B cell (primary cell): ENCODE data around the gene NAXD. TPM values are rescaled to one million over a fixed set of nuclear protein-coding genes. Genes with fewer than 3 reads are reported as not detected.

Source experiments
- ATAC-seq: fragments of 200-7000 bp; cut with Tn5 transposase; one replicate; pipeline ENCODE4 v1.10.0; 2021; ENCODE audit warnings: low read depth, mild to moderate bottlenecking, moderate number of reproducible peaks, moderate library complexity
- CTCF ChIA-PET: fragments of 350-600 bp; sonication (Branson Sonifier 250); formaldehyde crosslinking; loops from one replicate; lab custom pipeline; 2021; ENCODE audit warnings: antibody characterized with exemption, inconsistent platforms; lab: Charles Lee
- POLR2A ChIA-PET: fragments of 350-600 bp; sonication (Branson Sonifier 250); formaldehyde crosslinking; loops from one replicate; lab custom pipeline; 2021; ENCODE audit warnings: antibody characterized with exemption; lab: Charles Lee
- DNase-seq: peaks from one replicate; pipeline ENCODE4 v3.0.0; 2013
- H2AFZ ChIP-seq: 2 replicates; pipeline ENCODE4 v1.6.1; 2012; ENCODE audit warnings: mild to moderate bottlenecking, low read depth, low read length; ENCODE audit not compliant: insufficient read depth, poor library complexity, severe bottlenecking
- H3K27ac ChIP-seq, 2 donors: 1 replicate in 1 of 2; 2 replicates in 1 of 2; pipeline ENCODE4 v1.5.1; 2012 to 2013; ENCODE audit warnings: low read length in 2 of 2, mild to moderate bottlenecking in 2 of 2, moderate library complexity in 1 of 2
- H3K27me3 ChIP-seq, 4 experiments: fragments of 200-600 bp in 1 of 4; sonication (generic) in 1 of 4; replicated peaks in 1 of 4; 1 replicate in 2 of 4; 2 replicates in 2 of 4; pipeline versions ENCODE4 v1.6.1 to v1.7.0; 2013 to 2016; ENCODE audit warnings: low read length in 3 of 4, mild to moderate bottlenecking in 2 of 4, mixed read lengths in 1 of 4, moderate library complexity in 1 of 4; ENCODE audit not compliant: insufficient read depth in 4 of 4, control insufficient read depth in 3 of 4; ENCODE audit errors: control extremely low read depth in 1 of 4
- H3K36me3 ChIP-seq, 2 experiments: replicated peaks in 1 of 2; 1 replicate in 1 of 2; 2 replicates in 1 of 2; pipeline versions ENCODE4 v1.6.1 to v1.7.1; 2013; ENCODE audit warnings: low read length in 1 of 2; ENCODE audit not compliant: insufficient read depth in 2 of 2, control insufficient read depth in 1 of 2; ENCODE audit errors: control extremely low read depth in 1 of 2, extremely low read depth in 1 of 2
- H3K4me1 ChIP-seq, 2 donors: fragments of 200-600 bp in 1 of 2; sonication (generic) in 1 of 2; 1 replicate in 1 of 2; 2 replicates in 1 of 2; pipeline versions ENCODE4 v1.5.1 to v1.6.1; 2013 to 2017; ENCODE audit warnings: low read length in 2 of 2; ENCODE audit not compliant: control insufficient read depth in 2 of 2, insufficient read depth in 2 of 2
- H3K4me2 ChIP-seq: replicated peaks from 2 replicates; pipeline ENCODE3; 2012; ENCODE audit warnings: mild to moderate bottlenecking, low read depth, low read length; ENCODE audit not compliant: poor library complexity, severe bottlenecking
- H3K4me3 ChIP-seq, 5 experiments: fragments of 200-600 bp in 1 of 5; sonication (generic) in 1 of 5; 1 replicate in 3 of 5; 2 replicates in 2 of 5; pipeline versions ENCODE4 v1.5.1 to v1.7.0; 2011 to 2016; ENCODE audit warnings: low read length in 4 of 5, mild to moderate bottlenecking in 4 of 5, low read depth in 2 of 5, control low read depth in 1 of 5, moderate library complexity in 1 of 5; ENCODE audit not compliant: insufficient read depth in 1 of 5; ENCODE audit errors: control extremely low read depth in 1 of 5, extremely low read depth in 1 of 5
- H3K79me2 ChIP-seq: fragments of 200-600 bp; sonication (generic); one replicate; pipeline ENCODE4 v1.6.0; 2016; ENCODE audit warnings: low read length; ENCODE audit not compliant: control insufficient read depth, insufficient read depth
- H3K9ac ChIP-seq: fragments of 200-600 bp; sonication (generic); 2 replicates; pipeline ENCODE4 v1.6.1; 2017; ENCODE audit warnings: mild to moderate bottlenecking, low read length, moderate library complexity
- H3K9me3 ChIP-seq, 3 donors: one replicate each; pipeline versions ENCODE4 v1.6.1 to v1.7.1; 2013; ENCODE audit warnings: low read length in 2 of 3; ENCODE audit not compliant: control insufficient read depth in 2 of 3, insufficient read depth in 1 of 3; ENCODE audit errors: control extremely low read depth in 1 of 3
- H4K20me1 ChIP-seq: 2 replicates; pipeline ENCODE4 v1.6.0; 2012; ENCODE audit warnings: mild to moderate bottlenecking, low read length; ENCODE audit not compliant: insufficient read depth, control insufficient read depth, poor library complexity, severe bottlenecking
- H3K27ac Mint-ChIP-seq: one replicate; pipeline ENCODE4 v1.8.0; 2021; ENCODE audit warnings: mixed read lengths
- H3K27me3 Mint-ChIP-seq: one replicate; pipeline ENCODE4 v1.8.0; 2021; ENCODE audit warnings: mixed read lengths
- H3K4me1 Mint-ChIP-seq: one replicate; pipeline ENCODE4 v1.8.0; 2021; ENCODE audit warnings: mixed read lengths
- H3K4me3 Mint-ChIP-seq: one replicate; pipeline ENCODE4 v1.8.0; 2021; ENCODE audit warnings: mixed read lengths
- H3K9me3 Mint-ChIP-seq: one replicate; pipeline ENCODE4 v1.8.0; 2022; ENCODE audit warnings: mixed read lengths; ENCODE audit not compliant: insufficient read depth
- CTCF ChIP-seq: fragments of 200-600 bp; IDR thresholded peaks from one replicate; pipeline ENCODE4 v1.8.0; 2022; ENCODE audit warnings: antibody characterized with exemption, mild to moderate bottlenecking
- EZH2 ChIP-seq: IDR thresholded peaks from 2 replicates; pipeline ENCODE4 v1.6.1; 2012; ENCODE audit warnings: borderline replicate concordance, low read depth, mild to moderate bottlenecking, moderate library complexity, low read length; ENCODE audit not compliant: insufficient read depth, poor library complexity, severe bottlenecking
- WGBS: methylation state at CpG from one replicate; pipeline ENCODE4 v1.1.5; 2013; ENCODE audit warnings: missing lambda C conversion rate; ENCODE audit not compliant: insufficient coverage; 5-methylcytosine and 5-hydroxymethylcytosine counted together
- intact Hi-C: fragments of 100-400 bp; cut with micrococcal nuclease; formaldehyde crosslinking; loops from one replicate; pipeline ENCODE4 v1.10.0; 2022
- polyA plus RNA-seq: library from polyadenylated mRNA; depleted of rRNA; stranded (reverse); fragments of >200 nt; gene quantifications from 2 replicates; pipeline ENCODE4 v1.2.3, GENCODE V29; 2012
- total RNA-seq, 2 donors: library from RNA; stranded (reverse); fragments of 120-200 nt in 1 of 2; gene quantifications; 1 replicate in 1 of 2; 2 replicates in 1 of 2; pipeline versions ENCODE4 v1.2.3 to v1.2.4, GENCODE V29; 2013 to 2022

Gene NAXD
- total and polyA plus RNA-seq, 2 donors (not counting 1 experiment from before 2014, with no cell fraction given) = 28.4 to 33.3 TPM

- peaks cover 66% of the 10 kb centered on the region for H3K4me1 Mint-ChIP-seq
- H3K4me1 ChIP-seq = peaks cover 53 to 54% of the 10 kb centered on the region in 2 donors
- H3K4me3 Mint-ChIP-seq = peak overlapping the region; percentile 84
- no peaks in the 10 kb centered on the region for H3K27me3 Mint-ChIP-seq
- 57% methylated on average over 3 of the region's 10 CpGs for WGBS
- DNase-seq (peak; percentile 27), ATAC-seq (peak; percentile 62)
- peak overlapping the region; percentile 16 for H3K9ac ChIP-seq
- TF ChIP-seq CTCF = no peak
- TF ChIP-seq EZH2 = no peak
- POLR2A ChIA-PET = interaction anchor here (0.9 to 2.0 kb wide), 5 partner anchors 24 to 63 kb away, joined by 3 to 8 read pairs (median 4); partner anchors contain the start of genes CARS2 and ING1
- H3K4me3 ChIP-seq = peak overlapping the region in 1 of 5 experiments; percentile 24
- CTCF ChIA-PET = interaction anchor here (0.6 to 2.0 kb wide), 7 partner anchors 9 to 197 kb away, joined by 3 to 10 read pairs (median 3); partner anchors contain the start of gene NAXD
- no peaks in the 10 kb centered on the region for H3K27me3 ChIP-seq
- peak overlapping the region; percentile 44 to 56 for H3K27ac ChIP-seq
- H3K79me2 ChIP-seq = peaks cover 49% of the 10 kb centered on the region
- peak overlapping the region; percentile 65 for H3K4me2 ChIP-seq
- H3K36me3 ChIP-seq = peaks cover 0 to 34% of the 10 kb centered on the region in 2 experiments
- no peaks in the 10 kb centered on the region for H4K20me1 ChIP-seq
- intact Hi-C loops = no loop called here
- no peaks in the 10 kb centered on the region for H3K9me3 Mint-ChIP-seq
- H2AFZ ChIP-seq = no peak overlapping the region
- no peaks in the 10 kb centered on the region for H3K9me3 ChIP-seq
- H3K27ac Mint-ChIP-seq = peak overlapping the region; percentile 83
Measured at GRCh38 chr13:110652231-110652730, 36.9 kb downstream of the NAXD start.

DNA sequence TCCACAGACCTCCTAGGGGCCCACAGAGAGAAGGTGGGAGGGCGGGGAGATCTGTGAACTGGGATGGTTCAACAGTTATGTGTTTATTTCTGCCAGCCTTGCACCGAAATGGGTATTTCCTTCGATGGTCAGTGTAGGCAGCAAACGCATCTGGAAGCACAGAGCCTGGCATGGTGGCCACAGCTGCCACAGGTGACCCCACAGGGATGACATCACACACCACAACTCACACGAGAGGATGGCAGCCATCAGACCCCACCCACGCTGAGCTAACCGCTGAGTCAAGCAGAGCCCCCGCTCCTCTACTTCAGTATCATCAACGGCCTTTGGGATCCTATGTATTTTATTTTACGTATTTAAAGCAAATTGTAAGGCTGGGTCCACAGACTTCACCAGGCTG lies 37.4 kb downstream of the NAXD start:
- Histone ChIP-seq H3K4me2 (peak overlapping the region; percentile 65), H3K79me2 (peaks cover 49% of the 10 kb centered on the region), H3K4me1 (peaks cover 53 to 54% of the 10 kb centered on the region in 2 donors), H2AFZ (no peak overlapping the region), H3K9ac (peak overlapping the region; percentile 16), H3K27me3 (no peaks in the 10 kb centered on the region), H3K36me3 (peaks cover 0 to 33% of the 10 kb centered on the region in 2 experiments), H3K9me3 (no peaks in the 10 kb centered on the region), H3K27ac (peak overlapping the region; percentile 44 to 56), H4K20me1 (no peaks in the 10 kb centered on the region), H3K4me3 (no peak overlapping the region)
- WGBS = 40% methylated on average over 1 of the region's 10 CpGs
- Mint-ChIP-seq H3K27ac (peak overlapping the region; percentile 82), H3K4me1 (peaks cover 68% of the 10 kb centered on the region), H3K4me3 (peak overlapping the region; percentile 84), H3K27me3 (no peaks in the 10 kb centered on the region), H3K9me3 (no peaks in the 10 kb centered on the region)
- DNase-seq (peak; percentile 27), ATAC-seq (peak; percentile 21)
- POLR2A ChIA-PET = interaction anchor here (1.1 to 2.0 kb wide), 3 partner anchors 24 to 62 kb away, joined by 4 to 8 read pairs (median 5); partner anchors contain the start of gene CARS2
- CTCF ChIA-PET = interaction anchor here (0.6 to 2.9 kb wide), 7 partner anchors 8 to 197 kb away, joined by 3 to 17 read pairs (median 5); no protein-coding TSS in a partner anchor
- no peak for TF ChIP-seq CTCF
- no peak for TF ChIP-seq EZH2
- intact Hi-C loops = no loop called here
